Islet of Langerhans (tissue), 1 donor: ENCODE measurements around the gene PDILT.
"Not testable (repeated sequence)": the region's sequence is repeated elsewhere in the genome, so short reads cannot be mapped to it uniquely, and the experiment has no call there.

Experiments
- FAIRE-seq: peaks from one replicate; lab custom pipeline; 2011; peaks lifted over from hg19 to GRCh38; lab: Jason Lieb, UNC

The PDILT gene, protein sequence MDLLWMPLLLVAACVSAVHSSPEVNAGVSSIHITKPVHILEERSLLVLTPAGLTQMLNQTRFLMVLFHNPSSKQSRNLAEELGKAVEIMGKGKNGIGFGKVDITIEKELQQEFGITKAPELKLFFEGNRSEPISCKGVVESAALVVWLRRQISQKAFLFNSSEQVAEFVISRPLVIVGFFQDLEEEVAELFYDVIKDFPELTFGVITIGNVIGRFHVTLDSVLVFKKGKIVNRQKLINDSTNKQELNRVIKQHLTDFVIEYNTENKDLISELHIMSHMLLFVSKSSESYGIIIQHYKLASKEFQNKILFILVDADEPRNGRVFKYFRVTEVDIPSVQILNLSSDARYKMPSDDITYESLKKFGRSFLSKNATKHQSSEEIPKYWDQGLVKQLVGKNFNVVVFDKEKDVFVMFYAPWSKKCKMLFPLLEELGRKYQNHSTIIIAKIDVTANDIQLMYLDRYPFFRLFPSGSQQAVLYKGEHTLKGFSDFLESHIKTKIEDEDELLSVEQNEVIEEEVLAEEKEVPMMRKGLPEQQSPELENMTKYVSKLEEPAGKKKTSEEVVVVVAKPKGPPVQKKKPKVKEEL

DNA sequence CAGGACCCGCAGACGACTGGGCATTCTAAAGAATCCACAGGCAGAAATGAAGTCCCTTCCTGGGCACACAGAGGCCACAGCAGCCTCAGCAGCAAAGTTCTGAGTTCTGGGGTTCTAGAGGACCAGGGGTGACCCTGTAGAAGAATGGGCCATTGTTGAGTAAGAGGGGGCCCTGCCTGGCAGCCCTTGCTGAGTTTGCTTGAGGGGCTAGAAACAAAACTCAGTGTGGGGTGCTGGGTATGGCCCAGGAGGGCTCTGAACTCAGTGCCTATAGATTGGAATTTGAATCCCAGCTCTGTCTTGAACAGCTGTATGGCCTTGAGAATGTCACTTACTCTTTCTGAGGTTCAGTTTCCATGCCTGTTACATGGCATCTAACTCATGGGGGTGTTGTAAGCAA is at the start of gene PDILT:
TSS of gene PDILT (minus strand) at position 101 of the 400 bp plus-strand sequence. CDS start 5,437 bp downstream, outside the sequence.
- no peak for FAIRE-seq

DNA sequence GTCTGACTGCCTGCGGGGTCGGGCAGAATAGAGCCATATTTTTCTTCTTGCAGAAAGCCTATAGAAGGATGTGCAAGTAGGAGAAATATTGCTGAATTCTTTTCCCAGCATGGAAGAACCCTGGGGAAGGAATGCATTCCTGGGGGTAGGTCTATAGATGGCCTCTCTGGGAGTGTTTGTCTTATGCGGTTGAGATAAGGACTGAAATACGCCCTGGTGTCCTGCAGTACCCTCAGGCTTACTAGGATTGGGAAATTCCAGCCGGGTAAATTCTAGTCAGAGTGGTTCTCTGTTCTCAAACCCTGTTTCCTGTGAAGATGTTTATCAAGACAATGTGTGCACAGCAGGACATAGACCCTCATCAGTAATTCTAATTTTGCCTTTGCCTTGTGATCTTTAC is 49.1 kb upstream of the PDILT start:
- FAIRE-seq: not testable (repeated sequence)

DNA sequence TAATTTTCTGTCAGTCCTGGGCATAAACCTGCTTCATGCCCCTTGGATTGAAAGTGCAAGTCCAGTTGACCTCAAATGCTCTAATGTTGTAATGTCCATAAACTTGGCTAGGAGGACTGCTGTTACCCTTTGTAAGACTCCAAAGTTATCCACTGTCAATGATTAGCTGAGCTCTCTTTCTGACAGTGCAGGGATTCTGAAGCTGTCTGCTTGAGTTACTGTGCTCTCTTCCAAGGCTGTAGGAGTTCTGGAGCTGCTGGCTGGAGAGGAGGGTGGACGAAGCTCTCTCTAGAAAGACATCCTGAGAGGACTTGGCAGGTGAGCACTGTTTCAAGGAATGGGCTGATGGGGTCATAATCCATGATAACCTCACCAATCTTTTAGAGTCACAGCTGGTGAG is 46.8 kb upstream of the PDILT start, which contains the start of gene ACSM2A:
TSS of gene ACSM2A (plus strand) at position 158 of the 400 bp plus-strand sequence. CDS start 8,594 bp downstream, outside the sequence.
- FAIRE-seq: not testable (repeated sequence)

DNA sequence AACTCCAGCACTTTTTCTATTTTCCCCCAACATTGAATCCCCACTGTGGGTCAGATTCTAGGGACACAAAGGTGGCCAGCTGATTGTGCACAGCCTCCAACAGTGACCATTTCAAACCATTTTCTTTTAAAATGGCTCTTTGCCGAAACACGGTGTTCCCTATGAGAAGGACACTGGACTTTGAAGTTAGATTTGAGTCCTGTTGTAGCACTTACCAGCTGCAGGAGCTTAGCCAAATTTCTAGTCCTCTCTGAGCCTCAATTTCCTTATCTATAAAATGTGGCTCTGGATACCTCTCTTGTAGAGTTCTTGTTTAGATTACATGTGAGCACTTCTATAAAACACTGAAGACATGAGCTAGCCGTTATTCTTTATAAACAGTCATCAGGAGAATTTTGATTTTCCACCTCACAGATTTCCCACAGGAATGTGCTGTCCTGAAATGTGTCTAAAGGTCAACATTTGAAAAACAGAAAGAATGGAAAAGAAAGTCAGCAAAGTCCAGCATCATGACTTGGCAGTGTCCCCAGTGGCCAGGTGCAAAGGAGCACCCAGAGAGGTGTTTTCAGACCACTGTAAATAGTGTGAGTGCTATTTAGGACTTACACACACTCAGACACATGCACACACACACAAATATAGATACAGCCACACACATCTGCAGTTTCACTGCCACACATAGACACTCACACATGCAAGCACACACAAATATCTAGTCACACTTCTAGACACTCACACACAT is 42.3 kb upstream of the PDILT start:
- not testable (repeated sequence) for FAIRE-seq

DNA sequence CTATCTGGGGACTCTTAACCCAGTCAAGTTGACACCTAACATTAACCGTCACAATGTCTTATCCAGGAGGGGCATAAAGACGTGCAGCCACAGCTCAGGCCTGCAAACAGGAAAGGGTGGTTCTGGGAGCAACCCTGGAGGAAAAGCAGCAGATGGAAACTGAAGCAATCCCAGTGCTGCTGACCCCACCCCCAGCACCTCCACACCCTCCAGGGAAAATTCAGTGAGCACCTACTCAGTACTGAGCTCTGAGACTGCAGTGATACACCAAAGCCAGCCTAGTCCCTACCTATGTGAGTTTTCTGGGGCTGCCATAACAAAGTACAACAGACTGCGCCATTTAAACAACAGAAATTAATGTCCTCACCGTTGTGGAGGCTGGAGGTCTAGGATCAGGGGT is 37.3 kb upstream of the PDILT start:
- not testable (repeated sequence) for FAIRE-seq

DNA sequence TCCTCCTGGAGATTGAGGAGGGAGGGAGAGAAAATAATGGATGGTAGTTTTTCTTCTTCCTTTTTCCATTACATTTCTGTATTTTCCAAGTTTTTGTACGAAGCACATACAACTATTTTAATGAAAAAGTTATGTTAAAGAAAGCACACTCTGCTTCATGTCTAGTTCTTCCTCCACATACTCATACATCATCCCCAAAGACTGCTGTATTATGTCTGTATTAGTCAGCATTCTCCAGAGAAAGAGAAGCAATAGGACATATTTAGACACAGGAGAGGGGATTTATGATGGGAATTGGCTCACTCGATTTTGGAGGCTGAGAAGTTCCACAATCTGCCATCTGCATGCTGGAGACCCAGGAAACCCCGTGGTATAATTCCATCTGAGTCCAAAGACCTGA is 36.7 kb upstream of the PDILT start:
- FAIRE-seq: no peak

DNA sequence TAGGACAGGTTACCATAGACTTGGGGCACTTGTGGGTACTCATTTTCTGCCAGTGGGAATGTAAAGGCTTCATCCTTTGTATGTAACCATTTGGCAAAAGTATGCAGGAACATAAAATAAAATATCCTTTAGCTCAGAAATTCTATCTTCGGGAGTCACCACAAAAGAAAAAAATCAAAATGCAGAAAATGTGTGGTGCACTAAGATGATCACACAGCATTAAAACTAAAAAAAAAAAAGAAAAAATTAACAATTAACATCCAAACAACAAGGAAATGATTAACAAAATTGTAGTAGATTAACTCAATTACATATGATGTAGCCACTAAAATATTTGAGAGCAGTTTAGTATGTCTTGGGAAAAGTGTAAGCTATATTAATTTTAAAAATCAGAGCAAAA is 36.2 kb upstream of the PDILT start:
- not testable (repeated sequence) for FAIRE-seq

DNA sequence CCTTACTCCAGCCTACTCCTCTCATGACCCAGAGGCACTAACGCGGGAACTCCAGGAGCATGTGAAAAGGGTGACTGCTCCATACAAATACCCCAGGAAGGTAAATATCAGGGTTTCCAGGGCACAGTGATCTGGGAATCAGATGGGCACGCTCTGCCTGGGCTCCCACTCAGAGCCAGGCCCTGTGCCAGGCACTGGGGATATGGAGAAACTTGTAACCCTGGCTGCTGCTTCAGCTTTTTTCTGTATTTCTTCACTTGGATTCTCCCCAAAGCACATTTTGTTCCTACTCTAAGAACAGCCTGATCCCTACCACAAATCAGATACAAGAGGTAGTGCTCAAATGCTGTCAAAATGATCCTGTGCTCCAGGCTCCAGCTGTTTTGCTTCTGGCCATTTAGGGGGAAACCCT is 35.3 kb upstream of the PDILT start:
- FAIRE-seq: not testable (repeated sequence)

DNA sequence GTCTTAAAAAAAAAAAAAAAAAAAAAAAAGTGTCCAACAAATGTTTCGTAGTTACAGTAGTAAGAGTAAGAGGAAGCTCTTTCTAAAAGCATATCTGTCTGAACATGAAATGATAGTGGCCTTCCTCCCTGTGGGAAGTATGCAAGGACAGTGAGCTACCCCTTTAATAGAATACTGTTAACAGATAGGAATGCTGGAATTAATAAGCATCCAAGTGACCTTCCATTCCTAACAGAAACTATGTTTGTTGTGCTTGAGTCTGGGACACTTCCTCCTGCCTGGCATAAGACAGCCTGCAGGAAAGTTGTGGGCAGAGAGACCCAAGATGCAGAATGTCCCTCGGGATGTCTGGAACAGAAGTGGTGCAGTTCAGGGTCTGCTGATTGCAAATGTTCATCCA is 34.4 kb upstream of the PDILT start:
- not testable (repeated sequence) for FAIRE-seq

DNA sequence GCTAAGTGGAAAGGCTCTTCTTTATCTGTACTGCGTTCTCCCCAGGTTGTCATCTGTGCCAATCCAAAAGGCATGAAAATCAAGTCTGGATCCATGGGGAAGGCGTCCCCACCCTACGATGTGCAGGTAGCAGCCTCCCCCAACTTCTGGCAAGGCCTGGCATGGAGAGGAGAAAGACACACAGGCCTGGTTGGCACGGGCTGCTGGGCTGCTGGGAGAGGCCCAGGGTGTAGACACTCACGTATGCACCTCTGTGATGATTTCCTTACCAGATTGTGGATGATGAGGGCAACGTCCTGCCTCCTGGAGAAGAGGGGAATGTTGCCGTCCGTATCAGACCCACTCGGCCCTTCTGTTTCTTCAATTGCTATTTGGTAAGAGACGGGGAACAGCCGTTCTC is 26.4 kb upstream of the PDILT start:
- FAIRE-seq: no peak

DNA sequence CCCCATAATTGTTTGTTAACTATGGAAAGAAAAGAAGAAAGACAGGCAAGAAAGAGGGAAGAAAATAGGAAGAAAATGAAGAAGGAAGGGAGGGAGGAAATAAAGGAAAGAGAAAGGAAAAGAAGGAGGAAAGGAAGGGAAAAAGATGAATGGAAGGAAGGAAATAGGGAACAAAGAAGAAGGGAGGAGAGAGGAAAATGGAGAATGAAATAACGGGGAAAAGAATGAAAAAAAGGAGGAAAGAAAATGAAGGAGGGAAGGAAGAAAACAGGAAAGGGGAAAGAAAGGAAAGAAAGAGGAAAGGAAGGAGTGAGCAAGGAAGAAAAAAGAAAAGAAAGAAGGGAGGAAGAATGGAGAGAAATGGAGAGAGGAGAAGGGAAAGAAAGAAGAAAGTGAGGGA is 25.9 kb upstream of the PDILT start:
- not testable (repeated sequence) for FAIRE-seq

DNA sequence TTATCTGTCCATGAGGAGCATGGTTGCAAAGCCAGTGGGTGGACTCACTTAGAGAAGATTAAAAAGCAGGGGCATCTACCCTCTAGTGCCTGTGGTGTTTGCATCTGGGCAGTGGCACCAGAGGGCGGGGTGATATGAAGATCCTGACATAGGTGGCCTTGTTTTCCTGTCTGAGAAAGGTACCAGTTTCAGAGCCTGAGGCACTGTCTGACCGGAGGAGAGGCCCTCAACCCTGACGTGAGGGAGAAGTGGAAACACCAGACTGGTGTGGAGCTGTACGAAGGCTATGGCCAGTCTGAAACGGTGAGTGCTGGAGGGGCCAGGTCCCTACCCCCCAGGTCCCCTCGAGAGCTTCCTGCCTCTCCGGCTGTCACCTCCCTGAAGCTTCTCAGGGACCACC is 25.0 kb upstream of the PDILT start:
- FAIRE-seq: not testable (repeated sequence)

DNA sequence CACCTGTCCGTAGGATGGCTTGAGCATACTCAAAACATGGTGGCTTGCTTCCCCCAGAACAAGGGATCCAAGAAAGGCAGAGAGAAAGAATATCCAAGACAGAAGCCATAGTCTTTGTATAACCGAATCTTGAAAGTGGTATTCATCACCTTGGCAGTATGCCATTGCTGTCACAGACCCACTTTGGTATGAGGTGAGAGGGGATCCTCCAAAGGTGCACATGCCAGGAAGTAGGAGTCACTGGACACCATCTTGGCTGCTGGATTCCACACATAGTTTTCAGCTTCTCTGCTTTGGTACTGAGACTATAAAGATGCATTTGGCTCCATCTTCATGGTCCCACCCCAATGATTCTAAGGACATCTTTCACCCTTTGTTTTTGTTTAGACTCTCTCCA is 22.9 kb upstream of the PDILT start:
- FAIRE-seq: not testable (repeated sequence)

DNA sequence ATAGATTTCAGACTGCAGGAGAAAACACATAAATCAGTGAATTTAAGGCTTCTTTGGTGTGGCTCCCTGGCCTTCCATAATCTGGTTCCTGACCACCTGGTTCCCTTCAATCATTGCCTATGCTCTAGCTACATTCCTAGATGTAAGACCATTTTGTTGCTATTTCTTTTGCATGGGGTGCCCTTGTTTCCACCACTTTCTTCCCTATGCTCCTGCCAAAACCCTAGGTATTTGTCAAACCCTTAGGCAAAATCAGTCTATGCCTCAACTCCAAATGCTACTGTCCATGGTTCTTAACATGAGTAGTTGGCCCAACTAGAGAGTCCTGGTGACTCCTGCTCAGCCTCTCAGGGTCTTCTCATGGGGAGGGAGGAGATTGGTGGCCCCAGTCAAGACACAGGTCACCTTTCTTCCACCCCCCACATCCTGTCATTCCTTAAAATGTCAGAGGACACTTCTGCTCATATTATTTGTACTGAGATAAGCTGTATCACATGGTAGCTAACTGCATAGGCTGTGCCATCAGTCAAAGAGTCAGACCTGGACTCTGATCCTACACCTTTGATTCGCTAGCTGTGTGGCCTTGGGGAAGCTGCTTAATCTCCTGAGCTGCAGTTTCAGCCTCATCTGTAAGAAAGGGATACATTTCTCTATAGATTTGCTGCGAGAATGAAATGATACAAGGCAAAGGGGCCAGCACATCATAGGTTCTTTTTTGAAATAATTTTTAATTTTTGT is 19.8 kb upstream of the PDILT start:
- no peak for FAIRE-seq

DNA sequence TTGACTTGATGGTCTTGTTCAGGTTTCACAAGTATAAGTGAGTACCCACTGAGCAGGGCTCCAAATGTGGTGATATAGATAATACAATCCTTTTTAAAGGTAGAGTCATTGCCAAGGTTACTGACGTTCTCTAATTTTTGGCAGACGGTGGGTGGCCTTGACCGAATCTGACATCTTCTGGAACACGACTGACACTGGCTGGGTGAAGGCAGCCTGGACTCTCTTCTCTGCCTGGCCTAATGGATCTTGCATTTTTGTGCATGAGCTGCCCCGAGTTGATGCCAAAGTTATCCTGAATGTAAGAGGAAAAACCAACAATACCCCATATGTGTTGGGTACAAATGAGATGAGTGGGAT is 19.2 kb upstream of the PDILT start:
- FAIRE-seq: not testable (repeated sequence)

DNA sequence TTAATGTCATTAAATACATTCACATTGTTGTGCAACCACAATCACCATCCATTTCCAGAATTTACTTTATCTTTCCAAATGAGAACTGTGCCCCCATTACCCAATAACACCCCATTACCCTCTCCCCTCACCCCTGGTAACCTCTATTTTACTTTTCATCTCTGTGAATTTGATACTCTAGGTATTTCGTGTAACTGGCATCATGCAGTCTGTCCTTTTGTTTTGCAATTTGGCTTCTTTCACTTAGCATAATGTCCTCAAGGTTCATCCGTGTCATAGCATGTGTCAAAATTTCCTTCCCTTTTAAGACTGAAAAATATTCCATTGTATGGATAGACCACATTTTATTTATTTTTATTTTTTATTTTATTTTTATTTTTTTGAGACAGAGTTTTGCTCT is 17.2 kb upstream of the PDILT start:
- not testable (repeated sequence) for FAIRE-seq

DNA sequence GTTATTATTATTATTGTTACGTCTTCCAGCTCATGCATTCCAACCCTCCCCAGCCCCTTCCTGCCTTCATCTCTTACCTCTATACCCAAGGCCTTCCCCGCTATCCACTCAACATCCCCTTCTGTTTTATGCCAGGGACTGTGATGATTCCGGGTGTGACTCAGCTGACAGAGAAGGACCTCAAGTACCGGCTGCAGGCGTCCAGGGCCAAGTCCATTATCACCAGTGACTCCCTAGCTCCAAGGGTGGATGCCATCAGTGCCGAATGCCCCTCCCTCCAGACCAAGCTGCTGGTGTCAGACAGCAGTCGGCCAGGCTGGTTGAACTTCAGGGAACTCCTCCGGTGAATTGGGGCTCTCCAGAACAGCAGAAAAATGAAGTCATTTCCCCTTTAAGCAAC is 14.6 kb upstream of the PDILT start:
- FAIRE-seq: not testable (repeated sequence)

DNA sequence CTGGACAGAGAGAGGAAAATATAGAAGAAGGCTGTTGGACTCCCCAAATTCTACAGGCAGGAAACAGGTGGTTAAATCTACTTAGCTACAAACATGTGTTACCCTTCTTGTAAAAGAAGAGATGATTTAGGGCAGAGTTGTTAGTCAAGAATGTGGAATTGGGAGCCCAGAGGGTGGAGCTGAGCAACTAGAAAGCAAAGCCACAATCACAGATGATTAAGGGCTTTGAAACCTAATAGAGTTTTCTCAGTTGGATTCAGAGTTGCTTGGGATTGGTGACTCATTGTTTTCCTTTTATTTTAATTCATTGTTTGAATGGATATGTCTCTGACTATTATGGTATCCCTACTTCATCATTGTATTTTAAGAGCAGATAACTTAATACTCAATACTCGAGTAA is 11.0 kb upstream of the PDILT start:
- FAIRE-seq: no peak

DNA sequence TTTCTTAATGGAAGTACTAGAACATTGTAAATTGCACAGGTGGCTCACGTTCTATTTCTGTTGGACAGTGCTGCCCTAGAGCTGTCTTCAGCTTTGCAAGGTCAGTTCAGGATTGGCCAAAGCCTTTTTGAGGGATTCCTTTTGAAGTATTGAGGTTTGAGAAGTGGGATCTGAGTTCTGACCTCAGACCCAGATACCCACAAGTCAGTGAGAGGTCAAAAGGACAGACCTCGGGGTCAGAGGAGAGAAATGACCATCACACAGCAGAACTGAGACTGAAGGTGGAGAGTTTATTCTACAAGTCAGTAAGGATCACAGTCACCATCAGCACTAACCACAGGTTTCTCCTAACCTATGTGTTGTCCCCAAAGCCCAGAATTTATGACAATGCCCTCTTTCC is 6.5 kb upstream of the PDILT start:
- FAIRE-seq: no peak

DNA sequence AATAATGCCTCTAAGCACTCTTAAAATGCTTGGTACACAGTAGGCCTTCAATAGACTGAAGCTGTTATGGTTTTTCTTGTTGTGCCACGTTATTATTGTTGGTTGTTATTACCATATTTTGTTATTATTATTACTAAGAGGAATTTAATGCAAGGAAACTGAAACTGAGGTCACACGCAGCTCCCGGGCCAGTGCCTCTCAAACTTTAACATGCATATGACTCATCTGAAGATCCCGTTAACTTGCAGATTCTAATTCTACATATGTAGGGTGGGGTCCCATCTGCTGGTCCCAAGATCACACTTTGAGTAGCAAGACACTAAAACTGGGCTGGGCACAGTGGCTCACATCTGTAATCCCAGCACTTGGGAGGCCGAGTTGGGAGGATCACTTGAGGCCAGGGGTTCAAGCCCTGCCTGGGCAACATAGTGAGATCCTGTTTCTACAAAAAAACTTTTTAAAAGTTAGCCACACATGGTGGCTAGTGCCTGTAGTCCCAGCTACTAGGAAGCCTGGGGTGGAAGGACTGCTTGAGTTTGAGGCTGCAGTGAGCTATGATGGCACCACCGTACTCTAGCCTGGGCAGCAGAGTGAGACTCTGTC is 5.7 kb upstream of the PDILT start:
- FAIRE-seq: no peak

DNA sequence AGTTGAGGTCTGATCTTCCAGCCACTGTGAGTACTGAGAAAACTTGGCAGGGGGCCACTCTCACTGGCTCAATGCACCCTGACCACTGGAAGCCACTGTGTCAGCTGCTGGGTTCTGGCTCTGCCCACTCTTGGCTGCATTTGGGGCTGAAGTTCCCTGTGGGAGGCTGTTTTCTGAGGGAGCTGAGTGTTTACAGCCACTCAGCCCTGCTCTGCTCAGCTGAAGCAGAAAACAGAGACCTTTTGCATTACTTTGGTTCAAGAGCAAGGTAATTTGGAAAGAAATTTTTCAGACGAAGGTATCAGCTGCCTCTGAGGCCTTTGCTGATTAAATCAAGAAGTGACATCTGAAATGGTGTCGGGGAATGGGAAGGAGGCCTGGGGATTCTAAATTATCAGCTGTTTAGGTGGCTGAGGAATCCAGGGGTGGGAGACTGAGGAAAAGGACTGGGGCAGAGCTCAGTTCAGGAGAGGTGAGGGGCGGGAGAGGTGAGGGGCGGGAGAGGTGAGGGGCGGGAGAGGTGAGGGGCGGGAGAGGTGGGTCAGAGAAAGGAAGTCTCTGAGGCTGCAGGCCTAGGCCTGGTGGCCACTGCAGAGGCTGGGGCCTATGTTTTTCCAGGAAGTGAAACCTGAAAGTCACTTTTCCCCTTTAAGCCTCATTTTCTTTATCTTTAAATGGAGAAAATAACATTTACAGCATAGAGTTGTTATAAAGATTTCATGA is 5.0 kb upstream of the PDILT start, which contains the start of gene ACSM5:
TSS of gene ACSM5 (plus strand) at position 137 of the 723 bp plus-strand sequence. CDS start 1,951 bp downstream, outside the sequence.
- no peak for FAIRE-seq
